ENCODE data around the gene SPHK1. TPM values are rescaled to one million over a fixed set of nuclear protein-coding genes. Genes with fewer than 3 reads are reported as not detected.

The SPHK1 gene
- total RNA-seq, 1 donor from 2014 or later: 8.5 TPM

DNA sequence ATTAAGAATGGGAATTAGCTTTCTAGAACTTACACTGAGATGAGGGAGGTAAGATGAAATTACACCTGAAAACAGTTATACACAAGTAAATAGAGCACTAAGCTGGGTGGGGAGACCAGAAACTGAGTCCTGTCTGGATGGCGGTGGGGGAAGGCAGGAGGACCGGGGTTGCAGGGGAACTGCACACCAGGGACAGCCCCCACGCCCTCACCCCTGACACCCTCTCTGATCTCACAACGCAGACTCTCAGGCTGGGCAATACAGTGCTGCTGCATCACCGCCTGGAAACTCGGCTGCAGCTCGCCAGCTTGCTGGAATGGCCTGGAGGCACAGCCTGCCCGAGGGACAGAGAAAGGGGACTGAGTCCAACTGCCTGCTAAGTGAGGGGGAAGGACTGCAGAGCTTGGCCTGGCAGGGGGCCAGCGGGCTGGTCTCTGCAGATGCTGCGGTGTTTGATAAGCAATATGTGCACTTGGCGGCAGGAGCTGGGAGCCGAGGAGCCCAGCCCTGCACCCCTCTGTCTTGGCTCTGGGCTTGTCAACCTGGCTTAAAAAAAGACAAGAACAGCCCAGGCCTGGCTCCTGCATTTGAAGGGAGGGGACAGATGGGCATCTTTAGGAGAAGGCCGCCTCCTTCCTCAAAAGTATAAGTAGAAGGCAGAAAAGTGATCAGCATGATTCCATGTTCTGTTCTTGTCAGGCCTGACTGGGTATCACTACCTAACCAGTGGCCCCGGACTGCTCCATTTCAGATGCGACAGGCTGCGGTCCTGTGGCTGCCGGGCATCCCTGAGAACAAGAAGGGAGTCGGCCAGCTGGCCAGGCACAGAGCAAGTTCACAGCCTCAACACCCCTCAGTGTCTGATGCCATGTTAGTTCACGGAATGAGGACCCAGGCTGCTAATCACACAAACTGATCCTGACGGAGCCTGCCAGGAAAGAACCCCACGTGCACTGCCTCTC lies 30.2 kb downstream of the SPHK1 start:
- peak; percentile 67 for DNase-seq
- no peaks in the 10 kb centered on the region for H3K9me3 ChIP-seq
- ATAC-seq: peak; percentile 29
- H3K27ac ChIP-seq: no peak overlapping the region
- peaks cover 7% of the 10 kb centered on the region for H3K4me1 ChIP-seq
- intact Hi-C loops (cut with DNase I): no loop called here
- H3K4me3 ChIP-seq: no peak overlapping the region
- H3K36me3 ChIP-seq: no peaks in the 10 kb centered on the region
- TF ChIP-seq, protein P1, sequence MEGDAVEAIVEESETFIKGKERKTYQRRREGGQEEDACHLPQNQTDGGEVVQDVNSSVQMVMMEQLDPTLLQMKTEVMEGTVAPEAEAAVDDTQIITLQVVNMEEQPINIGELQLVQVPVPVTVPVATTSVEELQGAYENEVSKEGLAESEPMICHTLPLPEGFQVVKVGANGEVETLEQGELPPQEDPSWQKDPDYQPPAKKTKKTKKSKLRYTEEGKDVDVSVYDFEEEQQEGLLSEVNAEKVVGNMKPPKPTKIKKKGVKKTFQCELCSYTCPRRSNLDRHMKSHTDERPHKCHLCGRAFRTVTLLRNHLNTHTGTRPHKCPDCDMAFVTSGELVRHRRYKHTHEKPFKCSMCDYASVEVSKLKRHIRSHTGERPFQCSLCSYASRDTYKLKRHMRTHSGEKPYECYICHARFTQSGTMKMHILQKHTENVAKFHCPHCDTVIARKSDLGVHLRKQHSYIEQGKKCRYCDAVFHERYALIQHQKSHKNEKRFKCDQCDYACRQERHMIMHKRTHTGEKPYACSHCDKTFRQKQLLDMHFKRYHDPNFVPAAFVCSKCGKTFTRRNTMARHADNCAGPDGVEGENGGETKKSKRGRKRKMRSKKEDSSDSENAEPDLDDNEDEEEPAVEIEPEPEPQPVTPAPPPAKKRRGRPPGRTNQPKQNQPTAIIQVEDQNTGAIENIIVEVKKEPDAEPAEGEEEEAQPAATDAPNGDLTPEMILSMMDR (IDR thresholded peaks at IDR 0.05): no peak
- no peaks in the 10 kb centered on the region for H3K27me3 ChIP-seq

DNA sequence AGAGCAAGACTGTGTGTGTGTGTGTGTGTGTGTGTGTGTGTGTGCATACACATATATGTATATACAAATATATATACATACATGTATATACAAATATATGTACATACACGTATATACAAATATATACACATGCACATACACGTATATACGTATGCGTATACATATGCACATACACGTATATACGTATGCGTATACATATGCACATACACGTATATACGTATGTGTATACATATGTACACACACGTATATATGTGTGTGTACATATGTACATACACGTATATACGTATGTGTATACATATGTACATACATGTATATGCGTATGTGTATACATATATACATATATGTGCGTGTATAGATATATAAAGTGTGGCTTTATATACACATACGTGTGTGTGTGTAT lies 31.4 kb downstream of the SPHK1 start:
- H3K4me1 ChIP-seq: peaks cover 10% of the 10 kb centered on the region
- ATAC-seq (no peak), DNase-seq (no peak)
- intact Hi-C loops (cut with DNase I): no loop called here
- no peaks in the 10 kb centered on the region for H3K9me3 ChIP-seq
- TF ChIP-seq, protein P1 (IDR thresholded peaks at IDR 0.05): no peak
- H3K4me3 ChIP-seq: no peak overlapping the region
- H3K36me3 ChIP-seq: no peaks in the 10 kb centered on the region
- no peaks in the 10 kb centered on the region for H3K27me3 ChIP-seq
- no peak overlapping the region for H3K27ac ChIP-seq

DNA sequence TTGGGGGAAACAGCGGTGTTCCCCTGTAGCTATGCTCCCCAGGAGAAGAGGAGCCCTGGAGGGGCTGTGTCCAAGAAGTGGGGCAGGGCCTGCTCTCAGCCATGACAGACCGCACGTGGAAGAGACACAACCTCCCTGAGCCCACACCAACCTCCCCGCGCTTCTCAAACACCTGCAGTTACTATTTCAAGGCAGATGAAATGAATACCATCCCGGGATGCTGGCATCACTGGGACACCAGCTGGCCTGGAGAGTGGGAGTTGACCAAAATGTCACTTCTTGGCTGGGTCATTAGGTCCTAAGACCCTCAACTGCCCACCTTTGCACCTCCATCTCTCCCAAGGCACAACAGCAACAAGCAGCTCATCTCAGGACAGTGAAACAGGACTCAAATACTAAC lies 32.0 kb downstream of the SPHK1 start:
- intact Hi-C loops (cut with DNase I): no loop called here
- Histone ChIP-seq H3K4me1 (peaks cover 16% of the 10 kb centered on the region), H3K9me3 (no peaks in the 10 kb centered on the region), H3K36me3 (no peaks in the 10 kb centered on the region), H3K27ac (no peak overlapping the region), H3K27me3 (no peaks in the 10 kb centered on the region), H3K4me3 (no peak overlapping the region)
- TF ChIP-seq, protein P1 (IDR thresholded peaks at IDR 0.05): no peak
- ATAC-seq (no peak), DNase-seq (peak; percentile 15)

DNA sequence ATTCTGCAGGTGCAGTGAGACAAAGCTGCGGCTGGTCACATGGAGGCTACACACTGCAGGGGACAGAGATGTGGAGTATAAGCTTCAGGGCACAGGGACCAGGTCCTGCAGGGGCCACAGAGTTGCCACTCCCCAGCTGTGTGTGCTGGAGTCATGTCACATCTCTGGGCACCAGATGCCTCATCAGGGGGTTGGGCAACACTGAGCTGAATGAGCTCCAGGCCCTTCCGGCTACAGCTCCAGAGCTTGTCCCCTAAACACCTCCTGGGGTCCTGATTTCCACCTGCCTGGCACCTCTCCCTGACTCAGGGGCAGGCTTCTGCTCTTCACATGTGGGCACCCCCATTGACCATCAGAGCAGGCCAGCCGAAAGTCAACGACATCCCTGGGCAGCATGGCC lies 32.5 kb downstream of the SPHK1 start:
- no peak overlapping the region for H3K27ac ChIP-seq
- peaks cover 16% of the 10 kb centered on the region for H3K4me1 ChIP-seq
- ATAC-seq (no peak), DNase-seq (peak; percentile 36)
- H3K27me3 ChIP-seq: no peaks in the 10 kb centered on the region
- TF ChIP-seq, protein P1 (IDR thresholded peaks at IDR 0.05): no peak
- no peaks in the 10 kb centered on the region for H3K36me3 ChIP-seq
- intact Hi-C loops (cut with DNase I): no loop called here
- no peak overlapping the region for H3K4me3 ChIP-seq
- no peaks in the 10 kb centered on the region for H3K9me3 ChIP-seq

DNA sequence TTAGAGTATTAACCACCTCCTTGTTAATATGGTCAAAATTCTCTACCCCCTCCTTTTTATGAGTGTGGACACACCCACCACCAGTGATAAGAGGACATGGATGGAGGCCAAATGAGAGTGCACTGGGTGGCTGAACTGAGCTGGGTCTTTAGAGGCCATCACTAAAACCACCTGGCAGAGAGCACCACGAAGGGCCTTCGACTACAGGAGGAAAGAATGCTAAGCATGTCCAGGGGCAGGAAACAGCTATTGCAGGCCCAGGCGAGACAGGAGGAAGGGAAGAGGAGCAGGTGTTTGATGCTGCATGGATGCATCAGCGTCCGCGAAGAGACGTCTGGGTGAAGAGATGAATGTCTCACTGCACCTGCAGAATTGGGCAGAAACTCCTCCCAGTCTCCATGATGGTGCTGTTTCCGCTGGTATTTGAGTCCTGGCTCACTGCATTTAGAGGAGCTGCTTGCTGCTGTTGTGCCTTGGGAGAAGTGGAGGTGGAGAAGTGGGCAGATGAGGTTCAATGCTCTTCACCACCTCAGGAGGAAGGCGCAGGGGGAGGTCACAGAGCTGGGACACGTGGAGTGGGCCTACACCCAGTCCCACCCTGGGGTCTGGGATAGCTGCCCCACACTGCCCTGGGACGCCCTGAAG lies 33.2 kb downstream of the SPHK1 start:
- TF ChIP-seq, protein P1 (IDR thresholded peaks at IDR 0.05): no peak
- Histone ChIP-seq H3K4me3 (no peak overlapping the region), H3K36me3 (no peaks in the 10 kb centered on the region), H3K4me1 (peaks cover 16% of the 10 kb centered on the region), H3K9me3 (no peaks in the 10 kb centered on the region), H3K27me3 (no peaks in the 10 kb centered on the region), H3K27ac (no peak overlapping the region)
- peak; percentile 15 for ATAC-seq
- DNase-seq: peak; percentile 30
- intact Hi-C loops (cut with DNase I): no loop called here
